T follicular helper cell (primary cell): ENCODE data around the gene SLC4A1AP.

Experiments
- DNase-seq: peaks from one replicate; pipeline ENCODE4 v3.0.0-alpha.2; 2020; ENCODE audit warnings: low read depth

SLC4A1AP gene

GRCh38 chr2:27741673-27742072, 78.0 kb downstream of the SLC4A1AP start:
- DNase-seq: no peak

GRCh38 chr2:27742571-27742970, 78.9 kb downstream of the SLC4A1AP start:
- no peak for DNase-seq
